Mesodermal cell (in vitro differentiated cells): ENCODE results near the gene IP6K2. TPM values are rescaled to one million over a fixed set of nuclear protein-coding genes. Genes with fewer than 3 reads are reported as not detected.
"Not testable (repeated sequence)": the region's sequence is repeated elsewhere in the genome, so short reads cannot be mapped to it uniquely, and the experiment has no call there.

ENCODE experiments used
- H3K27ac ChIP-seq: 2 replicates; pipeline ENCODE4 v1.7.0; 2013; ENCODE audit warnings: mild to moderate bottlenecking, low read depth, low read length, moderate library complexity; ENCODE audit not compliant: severe bottlenecking
- H3K36me3 ChIP-seq: 2 replicates; pipeline ENCODE4 v1.7.1; 2013; ENCODE audit warnings: mild to moderate bottlenecking, low read length, moderate library complexity; ENCODE audit not compliant: control insufficient read depth, insufficient read depth
- H3K4me1 ChIP-seq: one replicate; pipeline ENCODE4 v1.7.1; 2013; ENCODE audit warnings: mild to moderate bottlenecking, low read length; ENCODE audit not compliant: insufficient read depth, control insufficient read depth, poor library complexity, severe bottlenecking
- H3K4me3 ChIP-seq: 2 replicates; pipeline ENCODE4 v1.7.0; 2013; ENCODE audit warnings: low read length, control low read depth, mild to moderate bottlenecking; ENCODE audit not compliant: insufficient read depth, poor library complexity, severe bottlenecking; ENCODE audit errors: extremely low read depth
- H3K9me3 ChIP-seq: 2 replicates; pipeline ENCODE4 v1.7.1; 2013; ENCODE audit warnings: mild to moderate bottlenecking, low read length, moderate library complexity; ENCODE audit not compliant: control insufficient read depth
- WGBS, 2 experiments: methylation state at CpG; one replicate each; pipeline ENCODE4 v1.1.5; 2013; ENCODE audit warnings: missing lambda C conversion rate in 2 of 2; ENCODE audit not compliant: insufficient coverage in 2 of 2; 5-methylcytosine and 5-hydroxymethylcytosine counted together
- polyA plus RNA-seq, 2 experiments: library from polyadenylated mRNA; stranded (reverse); fragments of 50-300 nt; gene quantifications; one replicate each; pipeline ENCODE4 v1.2.3, GENCODE V29; 2013

Gene IP6K2
- polyA plus RNA-seq (2013, experiment 1 of 2), result 155 TPM
- 132 TPM for polyA plus RNA-seq (2013, experiment 2 of 2)

- Histone ChIP-seq H3K4me1 (peaks cover 10% of the 10 kb centered on the region), H3K27ac (peak within 1 kb of the TSS; percentile 97), H3K9me3 (no peaks in the 10 kb centered on the region), H3K36me3 (peaks cover 31% of the 10 kb centered on the region), H3K4me3 (peak within 1 kb of the TSS; percentile 98)
- 6% methylated on average over 22 to 36 of the region's 38 CpGs for WGBS, 2 experiments
These were observed at the start of gene IP6K2 for GRCh38 chr3:48716982-48717746. TSS of gene IP6K2 (minus strand) at chr3:48717221. CDS start at chr3:48695291, 21,930 bp downstream.

- Histone ChIP-seq H3K4me1 (peaks cover 5% of the 10 kb centered on the region), H3K27ac (no peak overlapping the region), H3K9me3 (no peaks in the 10 kb centered on the region), H3K4me3 (no peak overlapping the region), H3K36me3 (peaks cover 23% of the 10 kb centered on the region)
- 100% methylated on average over 1 of the region's 1 CpG; no CpG with 5 or more reads in 1 of the 2 experiments for whole genome bisulfite sequencing, 2 experiments
These were observed 48.4 kb upstream of the IP6K2 start for GRCh38 chr3:48765376-48765775.

- no peak overlapping the region for H3K27ac ChIP-seq
- no peak overlapping the region for H3K4me3 ChIP-seq
- H3K9me3 ChIP-seq, result no peaks in the 10 kb centered on the region
- no CpG with 5 or more reads among the region's 3 CpGs for WGBS, 2 experiments
- no peaks in the 10 kb centered on the region for H3K4me1 ChIP-seq
- H3K36me3 ChIP-seq, result peaks cover 13% of the 10 kb centered on the region
These were observed 45.8 kb upstream of the IP6K2 start for GRCh38 chr3:48762816-48763215.

- H3K27ac ChIP-seq, H3K9me3 ChIP-seq, H3K4me1 ChIP-seq, H3K4me3 ChIP-seq: not testable (repeated sequence)
- 91 to 92% methylated on average over 2 to 4 of the region's 5 CpGs for WGBS, 2 experiments
- peaks cover 13% of the 10 kb centered on the region for H3K36me3 ChIP-seq
These were observed 43.0 kb upstream of the IP6K2 start for GRCh38 chr3:48759991-48760540.

- not testable (repeated sequence) for H3K27ac ChIP-seq, H3K4me3 ChIP-seq, H3K9me3 ChIP-seq, H3K4me1 ChIP-seq, H3K36me3 ChIP-seq
- 90 to 96% methylated on average over 5 to 6 of the region's 6 CpGs for WGBS, 2 experiments
These were observed 42.5 kb upstream of the IP6K2 start for GRCh38 chr3:48759531-48759930.

GRCh38 chr3:48759071-48759470 lies 42.0 kb upstream of the IP6K2 start:
- H3K36me3 ChIP-seq, result peaks cover 7% of the 10 kb centered on the region
- no peak overlapping the region for H3K27ac ChIP-seq
- H3K4me3 ChIP-seq, result no peak overlapping the region
- no peaks in the 10 kb centered on the region for H3K4me1 ChIP-seq
- WGBS, 2 experiments, result no CpG with 5 or more reads among the region's 4 CpGs
- no peaks in the 10 kb centered on the region for H3K9me3 ChIP-seq

GRCh38 chr3:48756640-48757039 lies 39.6 kb upstream of the IP6K2 start:
- Histone ChIP-seq H3K4me3 (no peak overlapping the region), H3K36me3 (peaks cover 3% of the 10 kb centered on the region), H3K4me1 (no peaks in the 10 kb centered on the region), H3K9me3 (no peaks in the 10 kb centered on the region), H3K27ac (peak overlapping the region; percentile 57)
- WGBS, 2 experiments, result 88 to 100% methylated on average over 1 to 4 of the region's 5 CpGs

GRCh38 chr3:48750856-48751255 lies 33.8 kb upstream of the IP6K2 start:
- 88 to 100% methylated on average over 1 of the region's 1 CpG for WGBS, 2 experiments
- Histone ChIP-seq H3K36me3 (peaks cover 24% of the 10 kb centered on the region), H3K4me1 (peaks cover 5% of the 10 kb centered on the region)

GRCh38 chr3:48748754-48749153 lies 31.7 kb upstream of the IP6K2 start:
- 100% methylated on average over 1 of the region's 3 CpGs for WGBS, 2 experiments
- Histone ChIP-seq H3K9me3 (no peaks in the 10 kb centered on the region), H3K4me1 (peaks cover 5% of the 10 kb centered on the region), H3K36me3 (peaks cover 32% of the 10 kb centered on the region), H3K27ac (no peak overlapping the region), H3K4me3 (no peak overlapping the region)

More at GRCh38 chr3:48750856-48751255, 33.8 kb upstream of the IP6K2 start:
- no peaks in the 10 kb centered on the region for H3K9me3 ChIP-seq
- H3K27ac ChIP-seq, result no peak overlapping the region
- H3K4me3 ChIP-seq, result no peak overlapping the region

GRCh38 chr3:48747706-48748105 lies 30.7 kb upstream of the IP6K2 start:
- Histone ChIP-seq H3K4me3 (no peak overlapping the region), H3K4me1 (peaks cover 5% of the 10 kb centered on the region), H3K27ac (peak overlapping the region; percentile 66), H3K9me3 (no peaks in the 10 kb centered on the region), H3K36me3 (peaks cover 32% of the 10 kb centered on the region)
- WGBS, 2 experiments, result 83 to 92% methylated on average over 1 to 4 of the region's 4 CpGs
